Cardiac fibroblast (primary cell): ENCODE data around the gene ACTR3.
A peak's percentile ranks its signal among the peaks of the same experiment; 100 is the strongest.

Experiments used
- DNase-seq, 2 donors: peaks; one replicate each; pipeline versions ENCODE4 v3.0.0 to v3.0.0-alpha.2; 2010; ENCODE audit warnings: low read depth in 2 of 2
- H3K4me3 ChIP-seq, 2 donors: replicated peaks in 1 of 2; 1 replicate in 1 of 2; 2 replicates in 1 of 2; pipeline ENCODE4 v1.5.1; 2011; ENCODE audit warnings: low read depth in 2 of 2, low read length in 2 of 2, mild to moderate bottlenecking in 2 of 2, moderate library complexity in 1 of 2
- CTCF ChIP-seq: IDR thresholded peaks from one replicate; pipeline ENCODE4 v1.5.1; 2011; ENCODE audit warnings: low read depth, mild to moderate bottlenecking, low read length, inconsistent platforms

ACTR3 gene

GRCh38 chr2:113915082-113915819 lies 25.4 kb downstream of the ACTR3 start:
- no peak for DNase-seq
- no peak for TF ChIP-seq CTCF
- no peak overlapping the region for H3K4me3 ChIP-seq

DNA sequence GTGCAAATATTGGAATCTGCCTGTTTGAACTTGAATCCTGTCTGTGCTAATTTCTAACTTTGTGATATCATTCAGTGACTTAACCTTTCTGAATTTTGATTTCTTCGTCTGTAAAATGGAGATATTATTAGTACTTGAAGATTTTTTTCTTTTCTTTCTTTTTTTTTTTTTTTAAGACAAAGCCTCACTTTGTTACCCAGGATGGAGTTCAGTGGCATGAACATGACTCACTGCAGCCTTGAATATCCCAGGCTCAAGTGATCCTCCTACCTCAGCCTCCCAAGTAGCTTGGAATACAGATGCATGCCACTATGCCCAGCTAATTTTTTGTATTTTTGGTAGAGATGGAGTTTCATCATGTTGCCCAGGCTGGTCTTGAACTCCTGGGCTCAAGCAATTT lies 28.3 kb downstream of the ACTR3 start:
- no peak for DNase-seq
- no peak overlapping the region for H3K4me3 ChIP-seq
- no peak for TF ChIP-seq CTCF

DNA sequence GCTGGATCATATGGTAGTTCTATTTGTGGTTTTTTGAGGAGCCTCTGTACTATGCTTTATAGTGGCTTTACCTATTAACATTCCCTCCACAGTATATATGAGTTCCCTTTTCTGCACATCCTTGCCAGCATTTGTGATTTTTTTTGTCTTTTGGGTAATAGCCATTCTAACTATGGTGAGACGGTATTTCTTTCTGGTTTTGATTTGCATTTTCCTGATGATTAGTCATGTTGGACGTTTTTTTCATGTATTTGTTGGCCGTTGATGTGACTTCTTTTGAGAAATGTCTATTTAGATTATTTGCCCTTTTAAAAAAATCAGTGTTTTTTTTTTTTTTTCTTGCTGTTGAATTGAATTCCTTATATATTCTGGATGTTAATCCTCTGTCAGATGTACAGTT lies 31.1 kb downstream of the ACTR3 start:
- TF ChIP-seq CTCF: no peak
- H3K4me3 ChIP-seq: no peak overlapping the region
- DNase-seq: peak in 1 of 2 donors; percentile 46

DNA sequence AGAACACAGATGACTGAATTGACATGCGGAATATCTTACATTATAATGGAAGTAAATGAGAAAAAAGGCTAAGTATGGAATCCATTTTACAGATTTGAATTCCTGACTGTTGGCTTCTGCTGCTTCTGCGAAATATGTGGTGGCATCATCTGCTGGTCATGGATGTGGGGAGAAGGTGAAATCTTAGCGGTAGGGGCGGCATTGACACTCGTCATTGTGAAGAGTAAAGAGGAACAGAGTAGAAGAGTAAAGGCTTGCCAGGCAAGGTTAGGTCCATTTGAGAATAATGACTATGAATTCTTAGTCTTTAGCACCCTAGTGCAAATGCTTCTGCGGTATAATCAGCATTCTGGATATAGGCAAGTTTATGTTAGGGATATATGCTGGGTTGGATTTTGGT lies 32.4 kb downstream of the ACTR3 start:
- no peak overlapping the region for H3K4me3 ChIP-seq
- DNase-seq: no peak
- no peak for TF ChIP-seq CTCF

DNA sequence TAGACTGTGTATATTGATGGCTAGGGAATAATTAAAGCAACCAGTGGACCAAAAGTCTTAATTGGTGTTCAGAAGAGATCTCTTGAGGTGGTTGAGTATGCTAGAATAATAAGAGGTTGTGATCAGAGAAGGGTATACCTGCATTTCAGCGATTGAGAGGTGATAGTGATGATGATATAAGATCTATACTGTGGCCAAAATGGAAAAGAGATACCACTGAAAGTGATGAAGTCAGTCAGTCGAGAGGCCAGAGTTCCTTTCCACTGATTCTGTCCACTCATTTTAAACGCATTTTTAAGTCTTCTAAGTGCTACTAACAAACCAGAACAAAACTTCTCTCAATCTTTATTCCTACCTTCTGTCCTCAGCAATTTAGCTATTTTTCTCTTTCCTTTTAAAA lies 32.9 kb downstream of the ACTR3 start:
- DNase-seq: no peak
- H3K4me3 ChIP-seq: no peak overlapping the region
- TF ChIP-seq CTCF: no peak

- no peak for DNase-seq
- no peak for TF ChIP-seq CTCF
Measured at GRCh38 chr2:113925884-113926283, 36.0 kb downstream of the ACTR3 start.

GRCh38 chr2:113926314-113926713 lies 36.4 kb downstream of the ACTR3 start:
- TF ChIP-seq CTCF: no peak
- H3K4me3 ChIP-seq: no peak overlapping the region
- DNase-seq: no peak

More at GRCh38 chr2:113925884-113926283, 36.0 kb downstream of the ACTR3 start:
- no peak overlapping the region for H3K4me3 ChIP-seq
